Body of pancreas (tissue), 4 donors: ENCODE results near the gene ZNF385D.

Experiments
- POLR2A ChIP-seq, 3 donors: fragments of 450-650 bp; IDR thresholded peaks; one replicate each; pipeline ENCODE4 v1.6.1; 2016; ENCODE audit warnings: antibody characterized with exemption in 3 of 3, mild to moderate bottlenecking in 2 of 3
- TF ChIP-seq, protein P1 (sequence below), 7 experiments: fragments of 450-650 bp in 4 of 7; fragments of 200-600 bp in 3 of 7; sonication (generic) in 3 of 7; IDR thresholded peaks; one replicate each; pipeline ENCODE4 v1.5.1; 2016 to 2019; ENCODE audit warnings: antibody characterized with exemption in 7 of 7

DNA sequence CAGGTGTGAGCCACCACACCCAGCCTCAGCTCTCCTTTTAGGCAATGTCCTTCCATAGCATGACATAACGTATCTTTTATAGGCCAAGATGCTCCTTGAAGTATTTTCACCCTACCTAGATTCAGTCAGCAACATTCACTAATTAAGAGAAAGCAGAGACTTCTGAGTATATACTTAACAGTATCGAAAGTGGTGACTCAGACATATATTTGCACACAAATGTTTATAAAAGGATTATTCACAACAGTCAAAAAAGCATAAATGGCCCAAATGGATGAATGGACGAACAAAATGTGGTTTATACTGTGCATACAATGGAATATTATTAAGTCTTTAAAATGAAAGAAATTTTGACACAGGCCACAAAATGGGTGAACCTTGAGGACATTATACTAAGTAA is 108.6 kb downstream of the ZNF385D start:
- TF ChIP-seq, protein P1, sequence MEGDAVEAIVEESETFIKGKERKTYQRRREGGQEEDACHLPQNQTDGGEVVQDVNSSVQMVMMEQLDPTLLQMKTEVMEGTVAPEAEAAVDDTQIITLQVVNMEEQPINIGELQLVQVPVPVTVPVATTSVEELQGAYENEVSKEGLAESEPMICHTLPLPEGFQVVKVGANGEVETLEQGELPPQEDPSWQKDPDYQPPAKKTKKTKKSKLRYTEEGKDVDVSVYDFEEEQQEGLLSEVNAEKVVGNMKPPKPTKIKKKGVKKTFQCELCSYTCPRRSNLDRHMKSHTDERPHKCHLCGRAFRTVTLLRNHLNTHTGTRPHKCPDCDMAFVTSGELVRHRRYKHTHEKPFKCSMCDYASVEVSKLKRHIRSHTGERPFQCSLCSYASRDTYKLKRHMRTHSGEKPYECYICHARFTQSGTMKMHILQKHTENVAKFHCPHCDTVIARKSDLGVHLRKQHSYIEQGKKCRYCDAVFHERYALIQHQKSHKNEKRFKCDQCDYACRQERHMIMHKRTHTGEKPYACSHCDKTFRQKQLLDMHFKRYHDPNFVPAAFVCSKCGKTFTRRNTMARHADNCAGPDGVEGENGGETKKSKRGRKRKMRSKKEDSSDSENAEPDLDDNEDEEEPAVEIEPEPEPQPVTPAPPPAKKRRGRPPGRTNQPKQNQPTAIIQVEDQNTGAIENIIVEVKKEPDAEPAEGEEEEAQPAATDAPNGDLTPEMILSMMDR (IDR thresholded peaks at IDR 0.05), result no peak
- no peak for TF ChIP-seq POLR2A (IDR thresholded peaks at IDR 0.05)
